PC-3 (cell line): ENCODE measurements around the gene TSPAN4.

Experiments used
- EZH2 ChIP-seq: fragments of 300-600 bp; sonication (generic); IDR thresholded peaks from one replicate; pipeline ENCODE4 v1.6.1; 2017; ENCODE audit warnings: antibody characterized with exemption, mild to moderate bottlenecking, low read length; ENCODE audit not compliant: unreplicated experiment
- EZH2phosphoT487 ChIP-seq: fragments of 300-600 bp; sonication (generic); IDR thresholded peaks from 2 replicates; pipeline ENCODE4 v1.6.1; 2018; ENCODE audit warnings: mild to moderate bottlenecking, antibody characterized with exemption, low read length, borderline replicate concordance
- TF ChIP-seq, protein P1 (sequence below): fragments of 300-600 bp; sonication (generic); conservative IDR thresholded peaks from 2 replicates; pipeline ENCODE4 v1.5.1; 2017; ENCODE audit warnings: antibody characterized with exemption, low read depth, mild to moderate bottlenecking, low read length

- TF ChIP-seq, protein P1, sequence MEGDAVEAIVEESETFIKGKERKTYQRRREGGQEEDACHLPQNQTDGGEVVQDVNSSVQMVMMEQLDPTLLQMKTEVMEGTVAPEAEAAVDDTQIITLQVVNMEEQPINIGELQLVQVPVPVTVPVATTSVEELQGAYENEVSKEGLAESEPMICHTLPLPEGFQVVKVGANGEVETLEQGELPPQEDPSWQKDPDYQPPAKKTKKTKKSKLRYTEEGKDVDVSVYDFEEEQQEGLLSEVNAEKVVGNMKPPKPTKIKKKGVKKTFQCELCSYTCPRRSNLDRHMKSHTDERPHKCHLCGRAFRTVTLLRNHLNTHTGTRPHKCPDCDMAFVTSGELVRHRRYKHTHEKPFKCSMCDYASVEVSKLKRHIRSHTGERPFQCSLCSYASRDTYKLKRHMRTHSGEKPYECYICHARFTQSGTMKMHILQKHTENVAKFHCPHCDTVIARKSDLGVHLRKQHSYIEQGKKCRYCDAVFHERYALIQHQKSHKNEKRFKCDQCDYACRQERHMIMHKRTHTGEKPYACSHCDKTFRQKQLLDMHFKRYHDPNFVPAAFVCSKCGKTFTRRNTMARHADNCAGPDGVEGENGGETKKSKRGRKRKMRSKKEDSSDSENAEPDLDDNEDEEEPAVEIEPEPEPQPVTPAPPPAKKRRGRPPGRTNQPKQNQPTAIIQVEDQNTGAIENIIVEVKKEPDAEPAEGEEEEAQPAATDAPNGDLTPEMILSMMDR: no peak
- no peak for TF ChIP-seq EZH2phosphoT487
- TF ChIP-seq EZH2: no peak
These were observed 46.6 kb downstream of the TSPAN4 start for GRCh38 chr11:889257-889656.
